IMR-90 (cell line): ENCODE results near the gene ERRFI1.

Experiments
- BHLHE40 ChIP-seq: fragments of 150-350 bp; IDR thresholded peaks from 2 replicates; pipeline ENCODE4 v1.6.1; 2016; ENCODE audit warnings: mild to moderate bottlenecking, low read depth, low read length
- CTCF ChIP-seq: conservative IDR thresholded peaks from 2 replicates; pipeline ENCODE4 v1.5.1; 2012; ENCODE audit warnings: mild to moderate bottlenecking, low read depth, low read length, improper control_type of control experiment
- POLR2A ChIP-seq: IDR thresholded peaks from 2 replicates; pipeline ENCODE4 v1.6.1; 2012; ENCODE audit warnings: mild to moderate bottlenecking, low read depth, low read length

GRCh38 chr1:7991504-7992440, 34.3 kb downstream of the ERRFI1 start:
- TF ChIP-seq POLR2A (no peak), CTCF (no peak), BHLHE40 (no peak)
